Right ventricle myocardium inferior (tissue), 1 donor: ENCODE data around the gene MORF4L2. TPM values are rescaled to one million over a fixed set of nuclear protein-coding genes. Genes with fewer than 3 reads are reported as not detected.

ENCODE experiments used
- ATAC-seq: fragments of 200-7000 bp; cut with Tn5 transposase; one replicate; pipeline ENCODE4 v1.9.1; 2020; ENCODE audit warnings: mild to moderate bottlenecking, moderate library complexity
- DNase-seq: peaks from one replicate; pipeline ENCODE4 v3.0.0; 2021; ENCODE audit errors: missing footprints
- intact Hi-C: fragments of 100-400 bp; cut with DNase I; formaldehyde crosslinking; loops from one replicate; pipeline ENCODE4 v1.11.0; 2022
- long read RNA-seq: library from polyadenylated mRNA; unstranded; transcript quantifications from one replicate; pipeline ENCODE4 v2.0.0, GENCODE V29; 2021
- total RNA-seq: library from RNA; stranded (reverse); fragmentation: NEBNext Ultra II Directional; extraction: Animal tissue kit (Norgen Biotek cat#: 25700); gene quantifications from one replicate; pipeline ENCODE4 v1.2.1, GENCODE V29; 2021
- donor health status: DM: no; HTN: yes; CAD: no; lungs with severe emphysema.

Gene MORF4L2
- total RNA-seq = 159 TPM
- long read RNA-seq, transcript MORF4L2-215 (4 exons, 451 nt) = major isoform, 8 of 36 reads
- long read RNA-seq, transcript MORF4L2-201 (4 exons, 1,824 nt) = minor isoform, 5 of 36 reads
- long read RNA-seq, transcript MORF4L2-203 (4 exons, 1,983 nt) = minor isoform, 6 of 36 reads
- long read RNA-seq, partial matches to known transcripts = 0 of 36 reads
- long read RNA-seq, other reads (novel, unspliced or antisense) = 12 of 36 reads

GRCh38 chrX:103686199-103687072 is at the start of gene MORF4L2:
Gene MORF4L2, minus strand, starts transcription at chrX:103686699. Its CDS starts 9,672 bp downstream, at chrX:103677027.
- peak; percentile 91 for DNase-seq
- intact Hi-C loops = loop anchor here (5.0 kb wide), 1 partner anchor 59 kb away; the partner anchor contains the start of gene TCEAL1
- peak; percentile 94 for ATAC-seq

GRCh38 chrX:103734125-103734760 is 47.7 kb upstream of the MORF4L2 start:
- ATAC-seq = no peak
- intact Hi-C loops = no loop called here
- DNase-seq = no peak

DNA sequence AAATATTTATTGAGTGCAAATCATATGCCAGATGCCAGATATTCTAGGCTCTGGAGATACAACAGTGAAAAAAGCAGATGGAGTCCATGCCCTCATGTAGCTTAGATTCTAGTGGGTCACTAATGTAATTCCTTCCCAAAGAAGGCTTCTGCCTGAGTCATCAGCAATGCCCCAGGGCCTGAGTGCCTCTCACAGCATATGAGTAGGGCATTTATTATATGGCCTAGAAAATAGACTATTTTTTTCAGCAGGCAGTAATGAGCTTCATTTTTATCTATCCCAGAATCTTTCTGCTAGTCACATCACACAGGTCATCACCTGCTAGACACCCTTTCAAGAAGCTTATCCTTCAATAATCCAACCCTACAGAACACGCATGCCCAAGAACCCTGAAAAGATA is 46.5 kb upstream of the MORF4L2 start:
- DNase-seq = no peak
- ATAC-seq = no peak
- intact Hi-C loops = no loop called here

- ATAC-seq (peak; percentile 89), DNase-seq (no peak)
- intact Hi-C loops = no loop called here
Observed at GRCh38 chrX:103730796-103731493, 44.4 kb upstream of the MORF4L2 start.

DNA sequence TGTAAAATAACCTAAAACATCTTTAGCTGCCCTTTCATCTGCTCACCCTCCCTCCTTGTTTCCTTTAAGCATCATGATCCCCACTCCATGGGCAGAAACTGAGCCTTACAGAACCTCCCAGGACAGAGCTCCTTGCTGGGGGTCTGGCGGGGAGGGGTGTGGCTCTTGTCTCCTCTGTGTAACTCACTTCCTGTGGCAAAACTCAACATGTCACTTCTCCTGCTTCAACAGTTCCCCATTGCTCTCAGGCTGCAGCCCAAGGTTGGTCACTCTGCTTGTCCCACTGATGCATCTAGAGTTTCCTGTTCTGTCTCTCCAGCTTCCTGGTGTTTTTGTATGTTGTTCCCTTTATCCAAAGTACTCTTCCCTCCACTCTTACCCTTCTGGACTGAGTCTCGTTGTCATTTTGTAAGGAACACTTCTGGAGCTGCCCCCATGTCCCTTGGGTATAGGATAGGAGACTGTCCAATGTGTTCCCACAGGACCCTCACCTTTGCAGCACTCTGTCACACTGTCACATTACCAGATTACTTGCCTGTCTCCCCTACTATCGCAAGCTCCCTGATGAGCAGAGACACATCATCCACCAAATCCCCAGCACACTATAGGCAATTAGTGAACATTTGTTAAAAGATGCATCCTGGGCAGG is 43.8 kb upstream of the MORF4L2 start:
- intact Hi-C loops = no loop called here
- no peak for ATAC-seq
- DNase-seq = no peak

GRCh38 chrX:103729015-103729414 is 42.5 kb upstream of the MORF4L2 start:
- intact Hi-C loops = no loop called here
- DNase-seq = no peak
- no peak for ATAC-seq

DNA sequence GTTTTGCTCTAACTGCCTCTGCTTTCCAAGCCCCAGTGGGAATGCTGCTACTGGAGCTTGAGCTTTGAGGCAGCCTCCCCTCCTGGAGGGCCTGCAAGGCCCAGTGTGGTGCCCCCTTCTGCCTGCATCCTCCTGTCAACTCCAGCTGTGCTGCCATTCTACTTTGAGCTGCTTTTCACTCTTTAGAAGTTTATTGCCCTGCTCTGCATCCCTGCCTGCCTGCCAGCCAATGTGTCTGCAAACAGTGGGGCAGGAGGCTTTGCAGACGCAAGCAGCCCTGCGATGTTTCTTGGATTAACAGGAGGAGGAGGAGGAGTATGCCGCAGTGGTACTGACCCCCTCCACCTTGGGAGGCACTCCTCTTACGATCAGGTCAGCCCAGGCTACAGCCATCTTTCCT is 40.6 kb upstream of the MORF4L2 start:
- DNase-seq = no peak
- no peak for ATAC-seq
- intact Hi-C loops = no loop called here

GRCh38 chrX:103726477-103726876 is 40.0 kb upstream of the MORF4L2 start:
- intact Hi-C loops = no loop called here
- DNase-seq (no peak), ATAC-seq (no peak)

GRCh38 chrX:103722505-103722904 is 36.0 kb upstream of the MORF4L2 start:
- intact Hi-C loops = no loop called here
- no peak for DNase-seq
- peak; percentile 68 for ATAC-seq

- DNase-seq = no peak
- no peak for ATAC-seq
- intact Hi-C loops = loop anchor here (10.0 kb wide), 1 partner anchor 57 kb away; the partner anchor contains the start of gene PLP1
Observed at GRCh38 chrX:103718120-103718519, 31.6 kb upstream of the MORF4L2 start.

GRCh38 chrX:103716962-103717361 is 30.5 kb upstream of the MORF4L2 start:
- DNase-seq (no peak), ATAC-seq (peak; percentile 20)
- intact Hi-C loops = loop anchor here (10.0 kb wide), 1 partner anchor 58 kb away; the partner anchor contains the start of gene PLP1

- ATAC-seq (no peak), DNase-seq (no peak)
- intact Hi-C loops = loop anchor here (10.0 kb wide), 1 partner anchor 64 kb away; the partner anchor contains the start of gene PLP1
Observed at GRCh38 chrX:103710609-103711008, 24.1 kb upstream of the MORF4L2 start, which contains the start of gene TMEM31. Gene TMEM31, plus strand, starts transcription at chrX:103710909. Its CDS starts 1,350 bp downstream, at chrX:103712259.

GRCh38 chrX:103704863-103705262 is 18.4 kb upstream of the MORF4L2 start:
- intact Hi-C loops = no loop called here
- DNase-seq (no peak), ATAC-seq (no peak)

DNA sequence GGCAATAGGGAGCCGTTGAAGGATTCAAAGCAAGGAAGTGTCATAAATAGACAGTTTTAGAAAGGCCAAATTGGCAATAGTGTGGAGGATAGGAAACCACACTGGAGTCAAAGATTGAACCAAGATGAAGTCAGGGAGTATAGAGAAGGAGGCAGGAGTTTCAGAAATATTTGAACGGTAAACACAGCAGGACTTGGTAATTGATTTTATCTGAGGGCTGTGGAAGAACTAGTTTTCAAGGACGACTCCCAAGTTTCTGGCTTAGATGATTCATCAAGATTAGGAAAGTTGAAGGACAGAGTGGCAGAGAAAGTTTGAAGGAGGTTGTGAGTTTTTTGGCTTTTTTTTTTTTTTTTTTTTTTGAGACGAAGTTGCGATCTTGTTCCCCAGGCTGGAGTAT is 12.7 kb upstream of the MORF4L2 start:
- DNase-seq (no peak), ATAC-seq (no peak)
- intact Hi-C loops = no loop called here

GRCh38 chrX:103697687-103698086 is 11.2 kb upstream of the MORF4L2 start:
- DNase-seq = no peak
- intact Hi-C loops = no loop called here
- no peak for ATAC-seq

DNA sequence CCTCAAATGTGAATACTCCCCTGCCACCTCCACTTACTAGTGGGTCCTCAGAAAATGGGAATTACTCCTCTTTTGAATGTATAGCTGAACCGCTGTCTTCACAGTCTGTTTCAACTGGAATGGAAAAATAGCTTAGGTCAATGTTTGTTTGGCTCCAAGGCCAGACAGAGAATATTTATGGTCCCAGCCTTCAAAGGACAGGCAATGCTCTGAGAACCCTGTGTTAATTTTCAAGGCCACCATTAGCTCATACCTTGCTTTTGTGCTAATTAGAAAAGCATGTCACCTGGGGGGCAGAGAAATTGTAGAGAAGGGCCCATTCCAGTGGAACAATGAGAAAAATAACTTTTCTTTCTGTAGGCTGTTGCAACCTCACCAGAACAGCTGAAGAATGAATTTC is 4.6 kb upstream of the MORF4L2 start:
- ATAC-seq (no peak), DNase-seq (no peak)
- intact Hi-C loops = no loop called here

DNA sequence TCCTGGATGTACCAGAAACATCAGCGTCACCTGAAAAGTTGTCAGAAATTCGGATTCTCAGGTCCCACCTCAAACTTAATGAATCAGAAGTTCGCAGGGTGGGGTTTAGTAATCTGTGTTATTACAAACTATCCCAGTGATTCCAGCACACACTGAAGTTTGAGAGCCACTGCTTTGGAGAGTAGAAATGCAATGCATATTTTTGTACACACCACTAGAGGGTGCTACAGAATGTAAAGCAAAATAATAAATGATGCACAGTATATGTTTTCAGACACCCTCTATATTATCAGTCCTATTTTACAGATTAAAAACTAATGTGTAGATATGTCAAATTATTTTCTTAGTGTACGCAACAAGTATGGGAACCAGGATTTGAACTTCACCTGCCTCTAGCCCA is 2.4 kb upstream of the MORF4L2 start:
- no peak for DNase-seq
- no peak for ATAC-seq
- intact Hi-C loops = loop anchor here (2.0 to 5.0 kb wide), 2 partner anchors 62 to 128 kb away; partner anchors contain the start of gene TCEAL1

DNA sequence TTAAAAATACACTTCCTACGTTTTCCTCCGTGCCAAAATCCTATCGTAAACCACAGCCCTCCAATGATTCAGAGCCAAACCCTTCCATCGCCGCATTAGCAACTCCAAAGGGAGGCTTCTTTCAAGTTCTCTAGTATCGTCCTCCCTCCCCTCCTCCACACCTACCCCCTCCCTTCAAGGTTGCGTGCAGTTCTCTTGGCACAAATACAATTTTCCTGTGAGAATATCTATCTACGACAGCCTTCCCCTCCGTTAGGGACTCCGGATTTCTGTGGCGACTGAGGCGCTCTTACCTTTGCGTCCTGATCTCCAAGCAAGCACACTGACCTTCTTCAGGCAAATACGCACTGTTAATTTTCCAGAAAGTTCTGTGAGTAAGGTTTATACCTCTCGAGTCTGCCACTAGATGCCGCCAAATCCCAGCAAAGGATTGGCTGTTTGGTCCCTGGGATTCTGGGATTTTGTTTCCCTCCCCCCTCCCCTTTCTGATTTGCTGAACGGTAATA is 1.2 kb upstream of the MORF4L2 start:
- DNase-seq = no peak
- intact Hi-C loops = loop anchor here (2.0 to 5.0 kb wide), 2 partner anchors 60 to 129 kb away; partner anchors contain the start of gene TCEAL1

More for the DNA sequence above, 1.2 kb upstream of the MORF4L2 start:
- ATAC-seq = peak; percentile 14
